Body of pancreas (tissue), 4 donors: ENCODE results near the gene BSDC1.

Experiments used
- POLR2A ChIP-seq, 3 donors: fragments of 450-650 bp; IDR thresholded peaks; one replicate each; pipeline ENCODE4 v1.6.1; 2016; ENCODE audit warnings: antibody characterized with exemption in 3 of 3, mild to moderate bottlenecking in 2 of 3
- TF ChIP-seq, protein P1 (sequence below), 7 experiments: fragments of 450-650 bp in 4 of 7; fragments of 200-600 bp in 3 of 7; sonication (generic) in 3 of 7; IDR thresholded peaks; one replicate each; pipeline ENCODE4 v1.5.1; 2016 to 2019; ENCODE audit warnings: antibody characterized with exemption in 7 of 7

DNA sequence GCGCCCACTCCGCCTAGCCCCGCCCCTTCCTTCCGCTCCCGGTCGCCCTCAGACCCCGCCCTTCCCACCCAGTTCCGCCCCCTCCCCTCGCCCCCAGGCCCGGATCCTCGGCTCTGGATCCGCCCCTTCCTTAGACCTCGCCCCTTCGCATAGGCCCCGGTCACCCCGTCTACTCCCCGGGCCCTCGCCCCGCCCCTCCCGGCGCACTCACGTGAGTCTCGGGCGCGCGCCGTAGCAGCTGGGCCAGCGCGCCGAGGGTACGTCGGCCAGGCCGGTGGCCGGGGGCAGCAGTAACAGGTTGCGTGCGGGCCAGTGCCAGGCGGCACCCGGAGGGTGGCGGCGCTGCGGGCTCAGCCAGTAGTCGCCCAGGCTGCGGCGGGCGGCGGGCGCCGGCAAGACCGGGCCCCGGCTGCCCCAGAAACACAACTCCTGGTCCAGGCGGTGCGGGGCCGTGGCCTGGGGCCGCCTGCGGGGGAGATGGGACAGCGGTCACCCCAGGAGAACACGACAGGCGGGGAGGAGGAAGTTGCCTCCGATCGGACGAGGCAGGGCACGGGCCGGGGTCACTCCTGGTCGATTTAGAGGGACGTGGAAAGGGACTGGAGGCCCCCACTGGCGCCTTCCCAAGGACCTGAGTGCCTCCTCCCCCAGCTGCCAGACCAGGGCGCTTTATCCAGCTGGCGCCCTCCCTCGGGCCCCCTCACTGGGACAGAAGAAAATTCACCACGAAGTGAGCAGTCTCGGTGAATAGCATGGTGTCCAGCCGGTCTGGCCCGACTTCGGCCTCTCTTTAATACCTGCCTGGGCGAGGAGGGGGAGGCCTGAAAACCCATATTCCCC lies 42.6 kb downstream of the BSDC1 start:
- TF ChIP-seq, protein P1, sequence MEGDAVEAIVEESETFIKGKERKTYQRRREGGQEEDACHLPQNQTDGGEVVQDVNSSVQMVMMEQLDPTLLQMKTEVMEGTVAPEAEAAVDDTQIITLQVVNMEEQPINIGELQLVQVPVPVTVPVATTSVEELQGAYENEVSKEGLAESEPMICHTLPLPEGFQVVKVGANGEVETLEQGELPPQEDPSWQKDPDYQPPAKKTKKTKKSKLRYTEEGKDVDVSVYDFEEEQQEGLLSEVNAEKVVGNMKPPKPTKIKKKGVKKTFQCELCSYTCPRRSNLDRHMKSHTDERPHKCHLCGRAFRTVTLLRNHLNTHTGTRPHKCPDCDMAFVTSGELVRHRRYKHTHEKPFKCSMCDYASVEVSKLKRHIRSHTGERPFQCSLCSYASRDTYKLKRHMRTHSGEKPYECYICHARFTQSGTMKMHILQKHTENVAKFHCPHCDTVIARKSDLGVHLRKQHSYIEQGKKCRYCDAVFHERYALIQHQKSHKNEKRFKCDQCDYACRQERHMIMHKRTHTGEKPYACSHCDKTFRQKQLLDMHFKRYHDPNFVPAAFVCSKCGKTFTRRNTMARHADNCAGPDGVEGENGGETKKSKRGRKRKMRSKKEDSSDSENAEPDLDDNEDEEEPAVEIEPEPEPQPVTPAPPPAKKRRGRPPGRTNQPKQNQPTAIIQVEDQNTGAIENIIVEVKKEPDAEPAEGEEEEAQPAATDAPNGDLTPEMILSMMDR (IDR thresholded peaks at IDR 0.05) = no peak
- TF ChIP-seq POLR2A (IDR thresholded peaks at IDR 0.05) = peak; percentile 82 to 96 (median 89)
